KBM-7 (cell line): ENCODE data around the gene CXCL14.

Experiments used
- DNase-seq: peaks from one replicate; pipeline ENCODE4 v3.0.0-alpha.2; 2015
- in situ Hi-C: fragments of 300-500 bp; cut with MboI; formaldehyde crosslinking; loops from 2 replicates; pipeline ENCODE4 v1.14.3; 2020; ENCODE audit warnings: low sequenced_read_pairs, low pct_unique_long_range_greater_than_20kb, mixed read lengths

The CXCL14 gene

DNA sequence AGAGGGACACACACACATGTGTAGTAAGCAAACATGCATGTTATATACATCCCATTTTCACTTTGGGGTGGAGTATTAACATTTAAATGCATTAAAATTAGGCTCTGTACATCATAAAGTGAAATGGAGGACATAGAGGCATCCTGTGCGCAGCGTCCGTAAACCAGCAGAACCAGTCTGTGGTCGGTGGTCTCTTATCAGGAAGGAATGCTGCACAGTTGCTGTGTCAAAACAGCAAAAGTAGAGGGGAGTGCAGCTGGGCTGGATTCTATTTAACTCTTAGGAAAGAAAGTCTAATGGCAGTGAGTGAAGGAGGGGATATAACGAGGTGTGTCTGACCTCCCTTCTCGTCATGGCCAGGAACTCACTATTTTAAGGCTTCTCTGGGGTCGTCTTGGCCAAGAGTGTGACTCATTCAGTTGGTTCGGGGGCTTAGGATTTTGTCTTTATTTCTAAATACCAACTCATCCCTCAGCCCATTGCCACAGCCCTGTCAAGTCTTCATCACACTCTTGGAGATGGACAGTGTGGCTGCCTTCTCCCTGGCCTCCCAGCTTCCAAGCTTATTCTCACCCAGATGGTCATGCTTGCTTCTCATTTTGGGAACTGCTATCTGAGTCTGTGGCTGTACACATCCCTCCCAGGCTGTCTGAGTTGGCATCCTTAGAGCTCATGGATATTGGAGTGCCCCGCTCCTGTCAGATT is 20.1 kb upstream of the CXCL14 start:
- in situ Hi-C loops: no loop called here
- no peak for DNase-seq

DNA sequence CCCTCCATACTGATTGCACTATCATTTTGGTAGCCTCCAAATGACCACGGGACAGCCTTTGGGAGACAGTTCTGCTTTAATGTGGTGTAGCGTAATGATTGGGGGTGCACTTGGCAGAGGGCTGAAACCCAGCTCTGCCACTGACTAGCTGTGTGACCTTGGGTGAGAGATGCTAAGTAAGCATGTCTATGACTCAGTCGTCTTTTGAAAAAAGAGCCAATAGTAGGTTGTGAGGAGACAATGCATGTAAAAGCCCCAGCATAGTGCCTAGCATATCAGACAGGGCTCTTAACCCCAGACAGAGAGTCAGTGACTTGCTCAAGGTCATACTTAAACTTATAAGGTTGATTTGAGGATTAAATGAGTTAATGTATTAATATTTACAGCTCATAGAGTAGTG is 18.0 kb upstream of the CXCL14 start:
- in situ Hi-C loops: no loop called here
- DNase-seq: no peak

DNA sequence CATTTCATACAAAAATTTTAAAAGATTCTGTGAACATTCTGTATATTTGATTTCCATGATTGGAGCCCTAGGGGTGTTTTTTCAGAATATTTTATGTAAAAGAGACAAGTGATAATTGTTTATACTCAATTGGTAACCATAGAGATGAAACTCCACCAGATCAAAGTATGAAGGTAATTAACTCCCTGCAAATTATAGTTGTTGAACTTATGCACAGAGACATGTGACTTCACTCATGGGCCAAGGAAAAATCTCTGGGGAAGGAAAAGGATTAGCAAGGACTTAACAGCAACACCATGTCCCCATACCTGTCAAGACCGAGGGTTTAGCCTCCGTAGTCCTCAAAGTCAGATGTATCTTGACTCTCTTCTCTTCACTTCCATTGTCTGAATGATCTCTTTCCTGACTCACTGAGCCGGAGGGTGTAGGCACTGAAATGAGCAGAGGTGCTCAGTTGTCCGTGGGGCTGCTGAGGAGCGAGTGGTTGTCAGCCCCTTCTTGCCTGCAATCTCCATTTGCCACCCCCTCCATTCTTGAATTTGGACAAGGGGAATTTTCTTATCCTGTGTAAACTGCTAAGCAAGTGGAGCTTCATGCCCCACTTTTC is 17.5 kb upstream of the CXCL14 start:
- in situ Hi-C loops: no loop called here
- no peak for DNase-seq

DNA sequence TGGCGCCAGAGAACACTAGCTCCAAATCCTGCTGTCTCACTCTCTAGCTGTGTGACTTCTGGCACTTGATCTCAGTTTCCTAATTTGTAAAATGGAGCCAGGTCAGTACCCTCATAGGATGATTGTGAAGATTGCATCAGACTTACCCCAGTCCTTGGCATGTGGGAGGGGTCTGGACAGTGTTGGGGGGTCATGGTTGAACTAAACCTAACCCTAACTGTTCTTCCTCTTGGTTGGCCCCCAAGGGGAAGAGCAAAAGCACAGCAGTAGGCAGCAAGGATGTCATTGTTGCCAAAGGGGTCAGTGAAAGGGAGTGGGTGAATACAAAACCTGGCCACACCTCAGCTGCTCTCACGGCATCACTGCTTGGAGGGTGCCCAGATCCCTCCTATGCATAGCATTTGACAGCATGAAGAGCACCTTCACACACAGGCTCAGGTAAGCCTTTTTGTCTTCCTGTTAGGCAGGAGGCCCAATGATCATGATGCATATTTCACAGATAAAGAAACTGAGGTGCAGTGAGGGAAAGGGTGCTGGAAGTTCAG is 15.7 kb upstream of the CXCL14 start:
- no peak for DNase-seq
- in situ Hi-C loops: no loop called here

- no peak for DNase-seq
- in situ Hi-C loops: no loop called here
These were observed 15.1 kb upstream of the CXCL14 start for GRCh38 chr5:135593886-135594285.

- in situ Hi-C loops: no loop called here
- DNase-seq: no peak
These were observed 14.3 kb upstream of the CXCL14 start for GRCh38 chr5:135593141-135593540.

DNA sequence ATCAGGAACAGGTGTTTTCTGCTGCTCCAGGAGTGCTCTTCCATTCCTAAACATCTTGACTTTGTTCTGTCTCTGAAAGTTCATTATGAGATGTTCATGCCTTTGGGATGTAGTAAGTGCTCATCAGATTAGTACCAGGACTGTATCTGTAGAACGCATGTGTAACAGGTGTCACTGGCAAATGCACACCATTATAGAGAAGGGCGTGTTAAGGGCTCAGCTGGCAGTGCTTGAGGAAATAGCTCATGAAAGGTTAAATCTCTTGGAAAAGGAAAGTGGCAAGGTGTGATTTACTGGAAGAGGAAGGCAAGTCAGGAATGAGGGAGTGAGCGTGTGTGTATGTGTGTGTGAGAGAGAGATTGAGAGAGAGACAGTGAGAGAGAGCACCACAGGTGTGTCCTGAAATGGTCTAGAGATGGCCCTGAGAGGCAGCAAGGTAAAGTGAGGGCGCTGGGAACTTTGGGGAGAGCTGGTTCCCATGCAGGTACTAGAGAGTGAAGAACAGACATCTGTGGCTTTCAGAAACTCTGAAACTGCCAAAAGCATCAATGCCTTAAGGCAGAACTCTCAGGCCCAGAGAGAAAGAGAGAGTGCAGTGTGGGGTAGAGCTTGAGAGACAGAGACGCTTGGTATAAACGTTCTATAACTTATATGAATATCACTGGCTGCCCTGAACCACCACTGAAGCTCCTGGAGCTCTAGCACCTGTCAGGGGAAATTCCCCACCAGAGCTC is 13.7 kb upstream of the CXCL14 start:
- no peak for DNase-seq
- in situ Hi-C loops: no loop called here

- in situ Hi-C loops: no loop called here
- DNase-seq: no peak
These were observed 12.5 kb upstream of the CXCL14 start for GRCh38 chr5:135591277-135591676.

DNA sequence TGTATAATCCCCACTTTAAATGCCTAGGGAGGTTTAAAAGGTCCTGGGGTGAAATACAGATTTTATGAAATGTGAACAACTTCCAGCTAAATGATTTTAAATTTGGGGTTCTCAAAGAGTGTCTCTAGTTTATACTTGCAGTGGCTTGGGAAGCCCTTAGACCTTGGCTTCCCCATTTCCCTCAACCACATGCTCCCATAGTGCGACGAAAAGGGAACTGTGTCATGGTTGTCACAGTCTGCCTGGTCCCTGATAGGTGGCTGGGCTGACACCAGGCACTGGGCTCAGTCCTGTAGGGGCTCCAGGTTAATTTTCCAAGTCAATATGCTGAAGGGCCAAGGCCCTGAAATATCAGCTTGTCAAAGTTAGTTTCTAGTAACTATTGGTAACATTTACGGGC is 10.4 kb upstream of the CXCL14 start:
- peak; percentile 15 for DNase-seq
- in situ Hi-C loops: no loop called here

GRCh38 chr5:135587721-135588663 is 9.2 kb upstream of the CXCL14 start:
- DNase-seq: no peak
- in situ Hi-C loops: no loop called here

GRCh38 chr5:135584918-135585317 is 6.1 kb upstream of the CXCL14 start:
- no peak for DNase-seq
- in situ Hi-C loops: no loop called here

DNA sequence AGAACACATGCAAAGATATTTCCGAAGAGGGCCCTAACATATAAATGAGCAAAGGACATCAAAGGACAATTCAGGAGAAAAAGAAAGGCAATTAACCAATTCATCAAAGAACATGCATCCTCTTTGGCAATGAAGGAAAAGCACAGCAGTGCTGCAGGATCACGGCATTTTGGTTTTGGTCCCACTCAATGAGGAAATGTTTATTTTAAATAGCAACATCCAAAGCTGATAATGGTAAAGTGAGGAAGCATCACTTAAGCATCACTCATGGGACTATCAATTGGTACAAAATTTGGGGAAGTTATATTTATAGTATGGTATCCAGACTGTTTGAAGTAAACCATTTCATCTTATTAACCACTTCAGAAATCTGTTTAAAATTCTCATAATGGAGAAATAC is 5.5 kb upstream of the CXCL14 start:
- in situ Hi-C loops: no loop called here

GRCh38 chr5:135582099-135582781 is 3.4 kb upstream of the CXCL14 start:
- in situ Hi-C loops: no loop called here
- DNase-seq: no peak

More for the DNA sequence above, 5.5 kb upstream of the CXCL14 start:
- no peak for DNase-seq

- no peak for DNase-seq
- in situ Hi-C loops: no loop called here
These were observed 496 bp downstream of the CXCL14 start for GRCh38 chr5:135578305-135578684.

DNA sequence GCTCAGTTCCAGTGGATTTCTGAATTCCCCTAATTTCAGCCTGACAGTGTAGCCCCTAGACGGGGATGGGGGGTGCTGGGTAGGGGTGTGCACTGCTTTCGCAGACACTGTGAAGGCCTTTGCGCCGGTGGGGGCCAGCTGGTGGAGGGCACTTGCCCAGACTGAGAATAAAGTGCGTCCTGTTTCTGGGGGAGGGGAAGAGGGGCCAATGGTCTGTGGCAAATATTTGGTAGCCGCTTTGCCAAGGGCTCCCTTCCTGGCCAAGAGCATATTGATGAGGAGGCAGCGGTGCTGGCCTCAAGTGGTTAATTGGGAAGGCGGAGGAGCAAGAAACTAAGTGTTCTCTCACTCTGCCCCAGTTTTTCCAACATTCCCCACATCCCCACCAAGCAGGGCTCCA is 1.4 kb downstream of the CXCL14 start:
- in situ Hi-C loops: no loop called here
- no peak for DNase-seq

- no peak for DNase-seq
- in situ Hi-C loops: no loop called here
These were observed 2.7 kb downstream of the CXCL14 start for GRCh38 chr5:135576075-135576599.

DNA sequence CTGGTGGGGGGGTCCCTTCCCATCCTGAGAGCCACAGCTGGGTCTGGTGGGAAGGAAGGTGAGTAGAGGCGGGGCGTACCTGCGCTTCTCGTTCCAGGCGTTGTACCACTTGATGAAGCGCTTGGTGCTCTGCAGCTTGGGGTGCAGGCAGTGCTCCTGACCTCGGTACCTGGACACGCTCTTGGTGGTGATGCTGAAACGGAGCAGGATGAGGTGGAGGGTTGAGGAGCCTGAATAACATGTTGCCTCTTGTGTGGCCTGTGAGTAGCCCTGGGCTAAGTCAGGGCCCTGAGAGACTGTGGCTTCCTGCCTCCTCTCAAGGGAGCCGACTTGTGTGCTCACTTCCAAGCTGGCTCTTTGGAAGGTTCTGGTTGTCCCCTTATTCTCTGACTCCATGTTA is 4.3 kb downstream of the CXCL14 start:
- DNase-seq: no peak
- in situ Hi-C loops: no loop called here

DNA sequence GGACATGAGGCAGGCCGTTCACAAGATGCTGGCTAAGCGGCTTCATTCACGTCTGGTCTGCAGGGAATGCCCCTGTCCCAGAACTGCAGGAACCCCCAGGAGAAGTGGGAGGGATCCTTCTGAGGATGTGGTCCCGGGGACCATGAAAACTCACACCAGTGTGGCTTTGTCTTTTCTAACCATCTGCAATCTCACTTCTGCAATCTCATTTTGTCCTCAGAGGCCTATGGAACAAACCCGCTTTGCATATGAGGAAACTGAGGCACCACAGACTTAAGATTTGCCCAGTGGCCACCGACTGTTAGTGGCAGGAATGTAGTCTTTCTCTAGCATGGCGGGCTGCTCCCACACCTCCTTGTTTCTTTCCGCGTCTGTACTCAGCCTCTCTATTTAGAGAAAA is 6.9 kb downstream of the CXCL14 start:
- in situ Hi-C loops: no loop called here
- DNase-seq: no peak
